Measurements from ENCODE around the gene UBL3. TPM values are rescaled to one million over a fixed set of nuclear protein-coding genes. Genes with fewer than 3 reads are reported as not detected.

The UBL3 gene
- polyA plus RNA-seq, 1 donor = 26.9 TPM

DNA sequence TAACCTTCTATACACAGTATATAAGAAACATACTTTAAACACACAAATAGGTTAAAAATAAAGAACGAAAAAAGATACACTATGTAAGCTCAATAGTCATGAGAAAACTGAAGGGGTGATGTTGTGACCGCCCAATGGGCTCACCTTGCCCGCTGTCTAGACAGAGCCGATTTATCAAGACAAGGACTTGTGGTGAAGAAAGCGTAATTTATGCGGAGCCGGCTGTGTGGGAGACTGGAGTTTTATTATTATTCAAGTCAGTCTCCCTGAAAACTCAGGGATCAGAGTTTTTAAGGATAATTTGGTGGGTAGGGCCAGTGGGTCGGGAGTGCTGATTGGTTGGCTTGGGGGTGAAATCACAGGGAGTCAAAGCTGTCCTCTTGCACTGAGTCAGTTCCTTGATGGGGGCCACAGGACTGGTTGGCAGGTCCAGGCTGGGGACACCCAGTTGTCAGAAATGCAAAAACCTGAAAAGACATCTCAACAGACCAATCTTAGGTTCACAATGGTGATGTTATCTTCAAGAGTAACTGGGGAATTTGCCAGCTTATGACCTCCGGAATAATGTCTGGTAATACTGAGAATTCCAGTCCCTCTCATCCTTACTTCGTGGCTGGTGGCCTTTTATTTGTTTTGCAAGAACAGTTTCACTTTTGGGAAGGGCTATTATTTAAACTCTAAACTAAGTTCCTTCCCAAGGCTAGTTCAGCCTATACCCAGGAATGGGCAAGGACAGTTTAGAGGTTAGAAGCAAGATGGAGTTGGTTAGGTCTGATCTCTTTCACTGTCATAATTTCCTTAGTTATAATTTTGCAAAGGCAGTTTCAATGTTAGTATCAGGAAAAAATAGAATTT, 96.6 kb downstream of the UBL3 start:
- no peak for DNase-seq

DNA sequence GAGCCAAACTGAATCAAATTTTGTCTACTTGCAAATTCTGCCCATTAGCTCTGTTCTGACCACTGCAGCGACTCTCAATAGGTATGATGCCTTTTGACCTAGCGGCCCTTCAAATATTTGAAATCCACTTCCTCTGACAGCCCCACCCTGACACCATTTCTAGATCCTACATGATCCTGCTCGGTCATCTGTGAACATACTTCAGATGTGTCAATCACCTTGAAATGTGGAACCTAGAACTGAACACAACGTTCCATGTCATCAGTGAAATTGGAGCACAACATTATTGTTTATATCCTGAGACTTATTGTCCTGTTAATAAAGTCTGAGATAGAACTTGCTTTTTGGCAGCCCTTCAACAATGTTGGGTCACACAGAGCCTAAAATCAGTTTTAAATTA, 98.2 kb downstream of the UBL3 start:
- DNase-seq = no peak

DNA sequence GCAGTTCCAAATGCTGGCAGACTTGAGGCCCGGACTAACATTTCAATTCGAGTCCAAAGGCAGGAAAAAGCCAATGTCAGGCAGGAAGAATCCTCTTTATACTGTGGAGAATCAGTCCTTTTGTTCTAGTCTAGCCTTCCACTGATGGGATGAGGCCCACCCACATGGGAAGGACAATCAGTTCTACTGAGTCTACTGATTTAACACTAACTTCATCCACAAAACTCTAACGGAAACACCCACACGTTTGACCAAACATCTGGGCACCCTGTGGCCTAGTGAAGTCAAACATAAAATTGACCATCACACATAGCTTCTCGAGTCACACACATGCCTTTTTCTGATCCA, 100.3 kb downstream of the UBL3 start:
- DNase-seq = no peak

DNA sequence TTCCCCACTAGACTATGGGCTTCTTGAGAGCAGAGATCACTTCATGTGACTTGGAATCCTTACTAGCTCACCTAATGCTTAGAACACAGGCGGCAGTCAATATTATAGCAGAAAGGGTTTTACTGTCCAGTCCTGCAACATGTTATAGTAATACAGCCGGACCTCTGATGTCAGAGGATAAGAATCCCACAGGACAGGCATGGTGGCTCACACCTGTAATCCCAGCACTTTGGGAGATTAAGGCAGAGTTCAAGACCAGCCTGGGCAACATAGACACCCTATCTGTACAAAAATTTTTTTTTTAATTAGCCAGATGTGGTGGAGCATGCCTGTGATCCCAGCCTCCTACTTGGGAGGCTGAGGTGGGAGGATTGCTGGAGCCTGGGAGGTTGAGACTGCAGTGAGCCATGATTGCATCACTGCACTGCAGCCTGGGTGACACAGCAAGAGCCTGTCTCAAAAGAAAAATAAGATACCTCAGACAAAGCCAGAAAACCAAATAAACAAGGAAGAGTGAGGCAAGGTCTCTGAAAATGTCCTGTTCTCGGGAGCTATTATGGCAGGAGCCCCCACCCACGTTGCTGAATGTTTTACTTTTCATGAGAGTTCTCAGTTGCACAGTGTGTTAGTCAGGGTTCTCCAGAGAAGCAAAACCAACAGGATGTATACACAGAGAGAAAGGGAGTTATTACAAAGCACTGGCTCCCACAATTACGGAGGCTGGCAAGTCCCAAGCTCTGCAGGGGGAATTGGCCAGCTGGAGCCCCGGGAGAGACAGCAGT, 100.8 kb downstream of the UBL3 start:
- no peak for DNase-seq

DNA sequence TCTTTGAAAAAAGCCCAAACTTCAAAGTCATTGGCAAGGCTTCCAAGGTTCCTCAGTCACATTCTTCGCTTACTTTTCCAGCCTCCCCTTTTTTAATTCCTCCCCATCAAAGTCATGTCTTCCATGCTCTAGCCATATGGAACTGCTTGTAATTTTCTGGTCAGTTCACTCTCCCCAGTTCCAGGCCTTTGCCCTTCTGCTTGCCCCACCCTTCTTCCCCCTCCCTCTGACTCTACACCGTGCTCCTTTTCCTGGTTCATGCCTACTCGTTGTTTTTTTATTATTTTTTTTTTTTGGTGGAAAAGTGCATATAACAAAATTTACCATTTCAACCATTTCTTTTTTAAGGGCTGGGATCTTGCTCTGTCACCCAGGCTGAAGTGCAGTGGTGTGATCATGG, 102.3 kb downstream of the UBL3 start:
- DNase-seq = no peak

DNA sequence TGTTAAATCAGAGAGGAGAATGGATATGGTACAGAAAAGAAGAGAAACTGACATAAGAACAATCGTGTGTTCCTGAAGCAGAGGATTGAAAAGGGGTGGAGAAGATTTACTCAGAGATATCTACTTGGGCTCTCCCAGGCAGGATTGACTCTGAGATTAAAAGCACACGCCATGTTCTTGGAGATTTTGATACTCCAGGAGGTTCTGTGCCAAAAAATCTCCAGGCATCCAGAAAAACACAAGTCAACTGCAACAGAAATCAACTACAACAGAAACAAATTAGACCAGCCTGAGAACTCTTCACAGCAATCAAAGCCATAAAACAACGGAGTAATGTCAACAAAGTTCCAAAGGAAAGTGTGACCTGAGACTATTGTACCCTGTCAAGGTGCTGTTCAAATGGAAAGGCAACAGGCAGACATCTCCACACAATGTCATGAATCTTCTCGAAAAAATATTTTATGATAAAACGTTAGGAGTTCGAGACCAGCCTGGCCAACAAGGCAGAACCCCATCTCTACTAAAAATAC, 104.2 kb downstream of the UBL3 start:
- DNase-seq = no peak

DNA sequence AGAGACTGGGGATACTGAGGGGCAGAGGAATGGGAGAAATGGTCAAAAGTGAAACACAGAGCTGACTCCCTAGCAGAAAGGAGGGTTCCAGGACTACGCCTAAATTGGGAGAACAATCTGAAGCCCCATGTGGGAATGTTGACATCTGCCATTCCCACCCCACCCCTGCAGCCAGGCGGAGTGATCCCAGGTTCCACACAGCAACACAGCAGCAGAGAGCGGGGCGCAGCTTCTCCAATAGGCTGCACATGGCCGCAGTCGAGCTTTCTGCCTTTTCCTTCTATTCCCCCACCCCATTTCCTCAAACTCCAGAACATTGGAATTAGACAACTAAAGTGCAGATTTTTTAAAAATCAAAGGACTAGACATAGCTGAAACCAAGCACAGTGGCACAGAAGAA, 104.7 kb downstream of the UBL3 start:
- DNase-seq = no peak

DNA sequence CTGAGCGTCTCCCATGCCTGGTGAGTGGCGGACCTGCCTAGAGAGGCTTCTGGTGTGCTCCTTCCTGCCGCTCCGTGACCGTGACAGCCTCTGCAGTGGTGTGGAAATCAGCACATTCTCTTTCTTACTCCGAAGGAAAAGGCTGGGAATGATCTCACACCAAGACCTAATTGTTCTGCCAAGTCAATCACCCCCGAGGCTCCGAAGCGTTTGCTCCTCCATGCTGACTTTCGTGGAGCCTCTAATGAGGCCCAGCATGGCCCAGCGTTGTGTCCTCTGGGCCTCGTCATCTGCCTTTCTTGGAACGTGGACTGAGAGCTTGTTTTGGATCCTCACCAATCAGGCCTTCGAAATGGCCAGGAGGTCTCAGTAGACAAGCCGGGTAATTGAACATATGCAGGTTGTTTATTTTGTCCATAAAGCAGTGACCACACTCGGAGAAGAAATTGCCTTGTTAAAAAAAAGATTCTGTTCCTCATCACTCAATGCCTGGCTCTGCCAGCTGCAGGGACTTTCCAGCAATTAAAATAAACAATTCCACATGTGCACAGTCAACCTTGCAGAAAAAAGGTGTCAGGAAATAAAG, 107.1 kb downstream of the UBL3 start:
- DNase-seq = peak; percentile 52

DNA sequence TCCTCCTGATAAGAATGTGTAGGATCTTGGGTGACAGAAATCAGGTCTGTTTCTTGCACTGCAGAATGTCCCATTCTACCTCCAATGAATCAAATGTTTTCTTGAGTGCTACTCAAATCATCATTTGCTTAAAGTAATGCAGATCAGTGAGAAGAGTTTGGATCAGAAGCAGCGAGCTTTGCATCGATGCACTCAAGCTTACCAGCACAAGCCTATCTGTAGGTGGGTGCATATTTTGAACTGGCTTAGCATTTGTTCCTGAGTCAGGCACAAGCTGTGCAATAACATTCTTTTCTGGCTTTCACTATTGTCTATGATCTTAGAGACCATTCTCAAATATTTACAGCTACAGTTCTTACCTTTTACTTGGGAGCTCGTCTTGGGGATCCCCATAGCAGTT, 109.5 kb downstream of the UBL3 start:
- DNase-seq = no peak

DNA sequence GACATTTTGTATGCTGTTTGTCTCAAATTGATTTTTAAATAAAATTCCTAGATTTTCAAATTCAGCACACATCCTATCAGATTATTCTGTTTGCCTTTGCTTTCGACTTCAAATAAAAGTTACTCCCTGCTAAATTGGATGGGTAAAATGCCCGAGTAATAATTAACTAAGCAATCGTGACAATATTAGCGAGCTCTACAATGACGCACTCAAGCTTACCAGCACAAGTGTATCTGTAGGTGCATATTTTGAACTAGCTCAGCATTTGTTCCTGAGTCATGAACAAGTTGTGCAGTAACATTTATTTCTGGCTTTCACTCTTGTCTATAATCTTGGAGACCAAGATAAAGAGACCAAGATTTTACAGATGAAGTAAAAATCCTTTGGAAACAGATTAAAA, 113.4 kb downstream of the UBL3 start:
- DNase-seq = no peak

DNA sequence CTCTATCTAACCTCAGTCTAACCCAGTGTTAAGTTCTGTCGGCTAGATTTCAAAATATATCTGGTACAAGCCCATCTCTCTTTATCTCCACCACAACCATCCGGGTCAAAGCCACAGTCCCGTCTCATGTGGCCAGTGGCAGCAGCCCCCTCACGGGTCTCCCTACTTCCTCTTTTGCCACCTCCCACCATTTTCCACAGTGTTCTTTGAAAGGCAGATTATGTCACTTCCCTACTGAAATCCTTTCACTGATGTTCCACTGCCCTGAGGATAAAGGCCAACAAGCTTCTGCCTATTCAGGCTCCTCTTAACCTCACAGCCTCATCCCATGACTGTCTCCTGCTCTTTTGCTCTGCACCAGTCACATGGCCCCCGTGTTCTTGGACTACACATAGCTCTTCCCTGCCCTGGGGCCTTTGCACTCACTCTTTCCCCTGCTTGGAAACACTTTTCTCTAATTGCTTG, 117.2 kb downstream of the UBL3 start:
- DNase-seq = no peak

DNA sequence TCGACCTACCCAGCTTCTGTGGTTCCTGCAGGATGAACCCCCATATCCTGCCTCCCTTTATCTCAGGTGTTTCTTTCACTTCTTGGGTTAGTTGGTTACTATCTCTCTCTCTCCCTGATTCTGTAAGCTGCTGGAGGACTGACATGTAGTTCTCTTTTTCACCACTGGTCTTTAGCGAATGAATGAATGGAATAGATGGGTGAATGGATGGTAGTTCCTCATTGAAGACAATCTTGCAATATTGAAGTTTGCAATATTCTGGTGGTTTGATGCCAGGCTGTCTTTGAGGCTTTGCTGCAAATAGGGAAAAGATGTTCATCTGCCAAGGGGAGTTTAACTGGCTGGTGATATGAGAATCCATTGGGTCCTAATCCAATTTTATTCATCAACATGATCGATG, 120.2 kb downstream of the UBL3 start:
- no peak for DNase-seq

DNA sequence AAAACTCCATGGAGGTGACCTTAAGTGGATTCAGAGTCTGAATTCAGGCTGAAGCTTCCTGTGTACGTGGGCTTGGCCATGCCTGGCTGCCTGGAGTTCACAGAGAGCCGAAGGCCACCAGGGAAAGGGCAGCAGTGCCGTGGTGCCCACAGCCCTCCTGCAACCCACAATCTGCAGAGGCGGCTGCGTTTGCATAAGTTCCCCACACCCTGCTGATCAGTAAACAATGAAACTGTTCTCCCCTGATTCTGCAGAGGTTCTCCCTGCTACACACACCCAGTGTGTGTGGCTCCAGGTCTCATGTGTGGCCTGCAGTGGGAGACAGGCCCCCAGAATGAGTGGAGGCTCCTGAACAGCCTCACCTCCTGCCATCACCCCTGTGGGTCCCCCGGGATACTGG, 128.0 kb downstream of the UBL3 start:
- no peak for DNase-seq

DNA sequence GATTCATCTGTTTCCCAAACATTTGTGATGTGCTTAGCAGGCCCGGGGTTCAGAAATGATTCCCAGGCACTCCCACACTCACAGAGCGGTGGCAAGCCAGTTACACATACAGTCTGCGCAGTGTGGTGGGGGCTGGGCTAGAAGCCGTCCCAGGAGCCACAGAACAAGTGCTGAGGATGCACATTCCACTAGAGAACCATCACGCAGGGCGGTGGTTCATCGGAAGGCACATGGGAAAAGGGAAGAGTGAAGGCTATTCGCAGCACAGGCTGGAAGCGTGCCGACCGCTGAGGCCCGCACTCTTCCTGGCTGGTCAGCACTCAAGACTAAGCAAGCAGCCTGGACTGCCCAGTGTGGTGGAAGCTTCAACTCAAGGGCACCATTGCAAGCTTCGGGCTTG, 128.7 kb downstream of the UBL3 start:
- no peak for DNase-seq

DNA sequence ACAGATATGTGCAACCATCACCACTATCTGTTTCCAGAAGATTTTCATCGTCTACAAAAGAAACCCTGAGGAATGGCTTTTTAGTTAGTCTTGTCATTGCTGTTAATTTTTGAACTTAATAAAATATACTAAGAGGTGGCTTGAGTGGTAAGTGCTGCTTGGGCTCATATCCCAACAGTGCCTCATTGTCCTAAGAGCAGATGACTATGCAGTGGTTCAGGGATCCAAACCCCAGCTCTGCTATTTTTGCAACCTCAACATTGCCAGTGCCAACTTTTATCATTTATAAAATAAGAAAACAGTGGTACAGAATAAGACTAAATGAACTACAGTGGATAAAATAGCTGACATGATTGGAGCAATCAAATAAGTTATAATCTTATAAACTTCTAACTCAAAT, 131.7 kb downstream of the UBL3 start:
- no peak for DNase-seq

DNA sequence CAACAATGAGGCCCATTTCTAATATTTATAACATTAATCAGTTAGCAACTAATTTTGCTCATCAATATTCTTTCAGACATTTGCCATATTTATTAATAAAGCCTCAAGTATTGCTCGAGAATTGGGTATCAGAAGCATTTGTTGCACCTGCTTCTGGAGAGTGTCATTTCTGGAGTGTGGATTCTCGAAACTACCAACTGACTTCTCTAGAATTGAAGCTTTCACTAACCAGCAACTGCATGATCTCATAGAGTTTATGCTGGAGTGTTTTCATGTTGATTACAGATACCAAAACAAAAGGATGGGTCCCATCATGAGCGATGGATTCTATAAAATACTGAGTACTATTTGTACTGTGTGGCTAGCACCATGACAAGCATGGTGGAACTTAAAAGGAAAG, 133.9 kb downstream of the UBL3 start:
- DNase-seq = no peak

Measured in hindlimb muscle (tissue), 1 donor.